Measurements from ENCODE around the gene DONSON. TPM values are rescaled to one million over a fixed set of nuclear protein-coding genes. Genes with fewer than 3 reads are reported as not detected.

DONSON gene
- total RNA-seq, 1 donor from 2014 or later: 23.1 TPM

DNA sequence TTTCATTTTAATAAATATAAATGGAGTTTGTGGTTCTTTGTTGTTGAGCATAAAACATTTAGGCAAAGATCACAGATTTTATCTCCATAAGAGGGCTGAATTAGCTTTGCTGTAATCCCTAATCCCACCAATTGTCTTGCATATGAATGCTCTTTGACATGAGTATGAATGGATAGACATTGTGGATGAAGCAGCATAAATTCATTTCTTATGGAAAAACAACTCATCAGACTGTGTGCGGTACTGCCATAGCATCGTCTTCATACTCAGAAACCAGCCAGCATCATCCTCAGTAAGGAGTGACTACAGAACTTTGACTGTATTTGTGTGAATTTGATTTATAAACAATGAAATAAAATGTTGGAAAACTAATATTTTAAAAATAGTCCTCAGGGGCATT lies 26.1 kb downstream of the DONSON start:
- TF ChIP-seq, protein P1, sequence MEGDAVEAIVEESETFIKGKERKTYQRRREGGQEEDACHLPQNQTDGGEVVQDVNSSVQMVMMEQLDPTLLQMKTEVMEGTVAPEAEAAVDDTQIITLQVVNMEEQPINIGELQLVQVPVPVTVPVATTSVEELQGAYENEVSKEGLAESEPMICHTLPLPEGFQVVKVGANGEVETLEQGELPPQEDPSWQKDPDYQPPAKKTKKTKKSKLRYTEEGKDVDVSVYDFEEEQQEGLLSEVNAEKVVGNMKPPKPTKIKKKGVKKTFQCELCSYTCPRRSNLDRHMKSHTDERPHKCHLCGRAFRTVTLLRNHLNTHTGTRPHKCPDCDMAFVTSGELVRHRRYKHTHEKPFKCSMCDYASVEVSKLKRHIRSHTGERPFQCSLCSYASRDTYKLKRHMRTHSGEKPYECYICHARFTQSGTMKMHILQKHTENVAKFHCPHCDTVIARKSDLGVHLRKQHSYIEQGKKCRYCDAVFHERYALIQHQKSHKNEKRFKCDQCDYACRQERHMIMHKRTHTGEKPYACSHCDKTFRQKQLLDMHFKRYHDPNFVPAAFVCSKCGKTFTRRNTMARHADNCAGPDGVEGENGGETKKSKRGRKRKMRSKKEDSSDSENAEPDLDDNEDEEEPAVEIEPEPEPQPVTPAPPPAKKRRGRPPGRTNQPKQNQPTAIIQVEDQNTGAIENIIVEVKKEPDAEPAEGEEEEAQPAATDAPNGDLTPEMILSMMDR (IDR thresholded peaks at IDR 0.05; ENCODE audit: unreplicated experiment): no peak
- H3K4me3 Mint-ChIP-seq (ENCODE audit: low read depth): no peak overlapping the region
- no peak overlapping the region for H3K27ac Mint-ChIP-seq
- H3K4me1 Mint-ChIP-seq (ENCODE audit: low read depth): no peaks in the 10 kb centered on the region
- H3K36me3 Mint-ChIP-seq (ENCODE audit: insufficient read depth): peaks cover 33% of the 10 kb centered on the region
- no peaks in the 10 kb centered on the region for H3K27me3 Mint-ChIP-seq
- H3K9me3 Mint-ChIP-seq (ENCODE audit: low read depth): no peaks in the 10 kb centered on the region
- DNase-seq (ENCODE audit: low spot score, unreplicated experiment): no peak

DNA sequence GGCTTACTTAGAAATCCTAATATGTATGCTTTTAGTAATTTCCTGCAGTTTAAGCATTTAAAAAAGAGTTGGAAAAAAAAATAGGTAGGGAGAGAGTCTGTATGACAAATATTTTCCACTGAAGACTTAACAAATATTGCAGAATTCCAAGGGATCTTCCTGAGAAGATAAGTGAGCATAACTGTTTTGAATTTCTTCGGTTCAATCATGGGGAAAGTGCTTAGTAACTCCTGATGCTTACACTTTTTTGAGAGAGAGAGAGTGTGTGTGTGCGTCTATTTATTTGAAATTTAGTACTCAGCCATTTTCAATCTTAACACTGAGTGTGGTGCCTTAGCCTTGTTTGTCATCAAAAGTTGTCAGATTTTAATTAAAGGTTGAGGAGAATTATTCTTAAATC lies 27.1 kb downstream of the DONSON start:
- Mint-ChIP-seq H3K9me3 (ENCODE audit: low read depth) (no peaks in the 10 kb centered on the region), H3K4me3 (ENCODE audit: low read depth) (no peak overlapping the region), H3K27me3 (no peaks in the 10 kb centered on the region), H3K4me1 (ENCODE audit: low read depth) (no peaks in the 10 kb centered on the region), H3K36me3 (ENCODE audit: insufficient read depth) (peaks cover 41% of the 10 kb centered on the region), H3K27ac (peak overlapping the region; percentile 2)
- DNase-seq (ENCODE audit: low spot score, unreplicated experiment): no peak
- TF ChIP-seq, protein P1 (IDR thresholded peaks at IDR 0.05; ENCODE audit: unreplicated experiment): no peak

DNA sequence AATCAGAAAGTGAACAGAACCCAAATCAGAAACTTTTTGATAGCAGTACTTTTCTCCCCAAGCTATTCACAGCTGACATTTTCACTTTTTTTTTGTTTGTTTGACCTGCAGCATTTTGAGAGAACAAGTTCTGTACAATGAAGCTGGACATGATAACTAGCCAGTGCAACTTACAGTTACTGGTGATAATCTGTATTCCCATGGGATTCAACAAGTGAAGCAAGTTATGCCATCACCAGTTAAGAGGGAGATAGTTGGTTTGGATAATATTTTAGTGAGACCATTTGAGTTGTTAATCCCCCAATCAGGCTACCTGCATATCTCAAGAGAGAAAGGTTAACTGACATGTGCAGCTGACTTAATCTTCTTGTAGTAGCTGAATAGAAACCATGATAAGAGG lies 27.5 kb downstream of the DONSON start:
- peaks cover 43% of the 10 kb centered on the region for H3K36me3 Mint-ChIP-seq (ENCODE audit: insufficient read depth)
- DNase-seq (ENCODE audit: low spot score, unreplicated experiment): no peak
- TF ChIP-seq, protein P1 (IDR thresholded peaks at IDR 0.05; ENCODE audit: unreplicated experiment): no peak
- H3K4me1 Mint-ChIP-seq (ENCODE audit: low read depth): no peaks in the 10 kb centered on the region
- H3K27me3 Mint-ChIP-seq: no peaks in the 10 kb centered on the region
- H3K9me3 Mint-ChIP-seq (ENCODE audit: low read depth): no peaks in the 10 kb centered on the region
- no peak overlapping the region for H3K4me3 Mint-ChIP-seq (ENCODE audit: low read depth)
- peak overlapping the region; percentile 2 for H3K27ac Mint-ChIP-seq

DNA sequence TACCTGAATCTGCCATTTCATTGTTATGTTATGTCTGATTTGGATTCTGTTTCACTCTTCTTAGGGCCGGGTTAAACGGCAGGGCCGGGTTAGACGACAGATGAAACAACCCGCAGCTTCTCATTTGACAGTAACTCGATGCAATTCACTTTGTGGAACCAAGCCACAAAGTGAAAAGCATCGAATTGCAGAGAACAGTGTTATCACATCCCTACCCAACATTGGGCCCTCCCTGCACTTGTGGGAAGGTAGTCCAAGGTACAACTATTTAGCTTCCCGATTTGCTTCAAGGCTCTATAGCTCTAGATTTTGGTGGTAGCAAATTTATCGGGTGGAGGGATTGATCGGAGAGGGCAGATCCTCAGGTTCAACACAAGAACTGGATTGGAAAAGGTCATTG lies 28.7 kb downstream of the DONSON start:
- no peaks in the 10 kb centered on the region for H3K4me1 Mint-ChIP-seq (ENCODE audit: low read depth)
- TF ChIP-seq, protein P1 (IDR thresholded peaks at IDR 0.05; ENCODE audit: unreplicated experiment): no peak
- H3K9me3 Mint-ChIP-seq (ENCODE audit: low read depth): no peaks in the 10 kb centered on the region
- peaks cover 51% of the 10 kb centered on the region for H3K36me3 Mint-ChIP-seq (ENCODE audit: insufficient read depth)
- H3K27ac Mint-ChIP-seq: no peak overlapping the region
- H3K4me3 Mint-ChIP-seq (ENCODE audit: low read depth): no peak overlapping the region
- H3K27me3 Mint-ChIP-seq: no peaks in the 10 kb centered on the region
- DNase-seq (ENCODE audit: low spot score, unreplicated experiment): no peak

DNA sequence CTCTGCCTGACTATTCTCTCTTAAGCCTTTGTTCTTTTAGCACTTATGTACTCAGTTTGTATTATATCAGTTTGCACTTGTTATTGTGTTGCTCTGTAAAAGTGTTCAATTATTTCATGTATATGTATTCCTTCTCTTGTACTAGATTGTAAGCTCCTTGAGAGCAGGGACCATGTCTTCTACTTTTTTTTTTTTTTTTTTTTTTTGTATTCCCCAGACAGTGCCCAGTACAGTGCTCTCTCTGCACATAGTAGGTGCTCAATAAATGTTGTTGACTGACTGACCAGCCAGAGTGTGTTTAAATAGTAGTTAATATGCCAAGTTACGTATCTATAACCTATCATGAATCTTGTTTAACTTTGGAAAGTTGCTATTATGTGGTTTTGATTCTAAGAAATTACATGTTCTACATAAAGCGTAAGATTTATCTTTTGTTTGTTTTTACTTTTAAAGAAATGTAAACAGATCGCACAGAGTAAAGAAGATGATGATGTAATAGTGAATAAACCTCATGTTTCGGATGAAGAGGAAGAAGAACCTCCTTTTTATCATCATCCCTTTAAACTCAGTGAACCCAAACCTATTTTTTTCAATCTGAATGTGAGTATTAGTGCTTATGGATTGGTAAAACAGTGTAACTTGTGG lies 29.6 kb downstream of the DONSON start:
- no peak overlapping the region for H3K4me3 Mint-ChIP-seq (ENCODE audit: low read depth)
- no peak for DNase-seq (ENCODE audit: low spot score, unreplicated experiment)
- peaks cover 58% of the 10 kb centered on the region for H3K36me3 Mint-ChIP-seq (ENCODE audit: insufficient read depth)
- H3K4me1 Mint-ChIP-seq (ENCODE audit: low read depth): no peaks in the 10 kb centered on the region
- H3K9me3 Mint-ChIP-seq (ENCODE audit: low read depth): no peaks in the 10 kb centered on the region
- TF ChIP-seq, protein P1 (IDR thresholded peaks at IDR 0.05; ENCODE audit: unreplicated experiment): no peak
- no peak overlapping the region for H3K27ac Mint-ChIP-seq
- no peaks in the 10 kb centered on the region for H3K27me3 Mint-ChIP-seq
